Astrocyte (in vitro differentiated cells and primary cell): ENCODE results near the gene HCAR1. TPM values are rescaled to one million over a fixed set of nuclear protein-coding genes. Genes with fewer than 3 reads are reported as not detected.
"Not testable (repeated sequence)": the region's sequence is repeated elsewhere in the genome, so short reads cannot be mapped to it uniquely, and the experiment has no call there.

Experiments
- DNase-seq: peaks from one replicate; pipeline ENCODE4 v3.0.0-alpha.2; 2010; ENCODE audit warnings: low read depth
- FAIRE-seq: peaks from 2 replicates; lab custom pipeline; 2011; peaks lifted over from hg19 to GRCh38; lab: Jason Lieb, UNC
- H2AFZ ChIP-seq: 2 replicates; pipeline ENCODE4 v1.6.0; 2012; ENCODE audit warnings: low read depth, low read length, inconsistent platforms
- H3K27ac ChIP-seq: 2 replicates; pipeline ENCODE4 v1.5.1; 2011; ENCODE audit warnings: low read depth, low read length, inconsistent platforms
- H3K27me3 ChIP-seq: 2 replicates; pipeline ENCODE4 v1.6.0; 2011; ENCODE audit warnings: low read length, inconsistent platforms; ENCODE audit not compliant: insufficient read depth
- H3K36me3 ChIP-seq: 2 replicates; pipeline ENCODE4 v1.5.1; 2011; ENCODE audit warnings: low read length, inconsistent platforms; ENCODE audit not compliant: insufficient read depth
- H3K4me1 ChIP-seq: 2 replicates; pipeline ENCODE4 v1.5.1; 2011; ENCODE audit warnings: low read length, inconsistent platforms; ENCODE audit not compliant: insufficient read depth
- H3K4me2 ChIP-seq: 2 replicates; pipeline ENCODE4 v1.6.0; 2012; ENCODE audit warnings: low read length, inconsistent platforms
- H3K4me3 ChIP-seq: 2 replicates; pipeline ENCODE4 v1.5.1; 2011; ENCODE audit warnings: low read depth, mild to moderate bottlenecking, low read length, inconsistent platforms; ENCODE audit not compliant: insufficient read depth
- H3K79me2 ChIP-seq: 2 replicates; pipeline ENCODE4 v1.6.0; 2012; ENCODE audit warnings: mild to moderate bottlenecking, low read length, inconsistent platforms; ENCODE audit not compliant: insufficient read depth
- H3K9ac ChIP-seq: 2 replicates; pipeline ENCODE4 v1.6.0; 2012; ENCODE audit warnings: mild to moderate bottlenecking, low read length, inconsistent platforms
- H3K9me3 ChIP-seq: 2 replicates; pipeline ENCODE4 v1.5.1; 2012; ENCODE audit warnings: low read depth, mild to moderate bottlenecking, low read length, inconsistent platforms; ENCODE audit not compliant: insufficient read depth
- H4K20me1 ChIP-seq: 2 replicates; pipeline ENCODE4 v1.6.0; 2012; ENCODE audit warnings: low read length, inconsistent platforms; ENCODE audit not compliant: insufficient read depth
- H3K27ac Mint-ChIP-seq: one replicate; pipeline ENCODE4 v1.8.0; 2021; ENCODE audit warnings: mild to moderate bottlenecking, mixed read lengths; ENCODE audit not compliant: unreplicated experiment
- H3K27me3 Mint-ChIP-seq: one replicate; pipeline ENCODE4 v1.8.0; 2021; ENCODE audit warnings: low read depth, mixed read lengths; ENCODE audit not compliant: unreplicated experiment
- H3K36me3 Mint-ChIP-seq: one replicate; pipeline ENCODE4 v1.8.0; 2021; ENCODE audit warnings: low read depth, mixed read lengths; ENCODE audit not compliant: unreplicated experiment
- H3K4me1 Mint-ChIP-seq: one replicate; pipeline ENCODE4 v1.8.0; 2021; ENCODE audit warnings: low read depth, mixed read lengths; ENCODE audit not compliant: unreplicated experiment
- H3K4me3 Mint-ChIP-seq: one replicate; pipeline ENCODE4 v1.8.0; 2021; ENCODE audit warnings: mild to moderate bottlenecking, moderate library complexity, mixed read lengths; ENCODE audit not compliant: unreplicated experiment
- H3K9me3 Mint-ChIP-seq: one replicate; pipeline ENCODE4 v1.8.0; 2021; ENCODE audit warnings: mild to moderate bottlenecking, mixed read lengths; ENCODE audit not compliant: unreplicated experiment
- total RNA-seq: library from RNA; stranded (reverse); gene quantifications from 2 replicates; pipeline ENCODE4 v1.2.1, GENCODE V29; 2021

HCAR1 gene
- total RNA-seq, 1 donor from 2014 or later = not detected

GRCh38 chr12:122711266-122711665 lies 19.4 kb downstream of the HCAR1 start:
- H3K36me3 Mint-ChIP-seq, H3K4me3 ChIP-seq, H3K27me3 Mint-ChIP-seq, H2AFZ ChIP-seq, H3K79me2 ChIP-seq, H3K9ac ChIP-seq, H3K4me1 Mint-ChIP-seq, H3K4me1 ChIP-seq, H3K27ac Mint-ChIP-seq, H3K36me3 ChIP-seq, H3K9me3 ChIP-seq, H3K27ac ChIP-seq, H3K9me3 Mint-ChIP-seq, H3K4me2 ChIP-seq, H3K4me3 Mint-ChIP-seq, H4K20me1 ChIP-seq, FAIRE-seq, DNase-seq, H3K27me3 ChIP-seq: not testable (repeated sequence)

DNA sequence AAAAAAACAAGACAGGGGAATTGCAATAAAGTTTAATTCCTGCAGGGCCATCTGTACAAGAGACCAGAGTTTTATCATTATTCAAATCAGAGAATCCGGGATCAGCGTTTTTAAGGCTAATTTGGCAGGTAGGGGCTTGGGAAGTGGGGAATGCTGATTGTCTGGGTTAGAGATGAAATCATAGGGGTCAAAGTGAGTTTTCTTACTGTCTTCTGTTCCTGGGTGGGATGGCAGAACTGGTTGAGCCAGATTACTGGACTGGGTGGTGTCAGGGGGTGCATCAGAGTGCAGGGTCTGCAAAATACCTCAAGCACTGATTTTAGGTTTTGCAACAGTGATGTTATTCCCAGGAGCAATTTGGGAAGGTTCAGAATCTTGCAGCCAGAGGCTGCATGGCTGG lies 20.3 kb downstream of the HCAR1 start:
- not testable (repeated sequence) for H3K36me3 ChIP-seq, H2AFZ ChIP-seq, H3K4me2 ChIP-seq, H3K9ac ChIP-seq, H3K79me2 ChIP-seq, FAIRE-seq, H3K4me3 ChIP-seq, H3K27me3 ChIP-seq, H3K4me1 ChIP-seq, H3K27me3 Mint-ChIP-seq, H3K9me3 Mint-ChIP-seq, H3K9me3 ChIP-seq, H3K36me3 Mint-ChIP-seq, DNase-seq, H3K27ac ChIP-seq, H3K27ac Mint-ChIP-seq, H3K4me3 Mint-ChIP-seq, H4K20me1 ChIP-seq, H3K4me1 Mint-ChIP-seq

DNA sequence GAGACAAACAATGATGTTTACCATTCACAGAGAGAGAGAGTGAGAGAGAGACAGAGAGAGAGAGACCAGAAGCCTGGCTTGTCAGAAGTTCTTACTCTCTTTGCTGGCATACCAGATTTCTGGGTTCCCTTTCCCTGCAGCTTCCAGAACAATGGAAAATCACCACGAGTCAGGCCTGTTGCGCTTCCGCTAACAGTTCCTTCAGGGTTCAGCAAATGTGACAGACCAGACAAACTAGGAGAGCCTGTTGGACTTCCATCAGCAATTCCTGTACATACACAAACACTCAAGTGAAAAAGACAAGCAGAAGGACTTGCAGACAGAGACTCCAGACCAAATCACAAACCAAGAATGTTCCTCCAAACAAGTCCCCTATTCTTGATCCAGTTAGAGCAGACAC lies 21.4 kb downstream of the HCAR1 start:
- H3K4me1 ChIP-seq, H3K79me2 ChIP-seq, H2AFZ ChIP-seq, H4K20me1 ChIP-seq, H3K4me1 Mint-ChIP-seq, H3K4me2 ChIP-seq, H3K27ac Mint-ChIP-seq, H3K36me3 Mint-ChIP-seq, H3K4me3 Mint-ChIP-seq, DNase-seq, H3K27me3 ChIP-seq, H3K36me3 ChIP-seq, H3K4me3 ChIP-seq, H3K9me3 Mint-ChIP-seq, H3K9me3 ChIP-seq, FAIRE-seq, H3K27me3 Mint-ChIP-seq, H3K9ac ChIP-seq, H3K27ac ChIP-seq: not testable (repeated sequence)

DNA sequence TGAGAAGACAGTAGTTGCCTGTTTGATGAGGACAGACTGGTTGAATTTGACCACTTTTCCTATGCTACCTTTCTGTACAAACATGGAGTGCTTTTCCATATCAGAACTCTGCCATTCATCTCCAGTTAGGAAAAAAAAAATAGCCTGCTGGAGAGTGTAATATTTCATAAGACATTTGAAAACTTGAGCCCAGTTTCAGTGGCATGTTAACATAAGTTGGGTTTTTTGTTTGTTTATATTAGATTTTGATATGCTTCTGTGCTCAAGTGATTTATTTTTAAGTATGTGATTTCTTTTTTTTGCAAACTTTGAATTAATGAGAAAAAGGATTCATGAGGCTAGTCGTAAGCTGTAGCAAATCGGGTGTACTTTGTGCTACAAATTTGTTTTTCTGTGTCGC lies 26.8 kb downstream of the HCAR1 start:
- H3K9me3 ChIP-seq, H3K27ac Mint-ChIP-seq, H3K9ac ChIP-seq, H3K27ac ChIP-seq, H3K4me2 ChIP-seq, H3K36me3 Mint-ChIP-seq, H2AFZ ChIP-seq, H3K9me3 Mint-ChIP-seq, DNase-seq, H3K79me2 ChIP-seq, H3K27me3 Mint-ChIP-seq, H3K27me3 ChIP-seq, H3K4me3 Mint-ChIP-seq, H3K4me1 ChIP-seq, H3K4me1 Mint-ChIP-seq, FAIRE-seq, H3K4me3 ChIP-seq, H4K20me1 ChIP-seq, H3K36me3 ChIP-seq: not testable (repeated sequence)

- H3K9me3 Mint-ChIP-seq, FAIRE-seq, H3K9ac ChIP-seq, H3K9me3 ChIP-seq, H3K27ac ChIP-seq, H3K27me3 Mint-ChIP-seq, H3K4me1 ChIP-seq, H3K36me3 Mint-ChIP-seq, H3K79me2 ChIP-seq, H2AFZ ChIP-seq, H4K20me1 ChIP-seq, H3K27me3 ChIP-seq, DNase-seq, H3K36me3 ChIP-seq, H3K27ac Mint-ChIP-seq, H3K4me3 Mint-ChIP-seq, H3K4me3 ChIP-seq, H3K4me2 ChIP-seq, H3K4me1 Mint-ChIP-seq: not testable (repeated sequence)
Measured at GRCh38 chr12:122702890-122703611, 27.6 kb downstream of the HCAR1 start, which contains the start of gene HCAR2. Gene HCAR2 (minus strand): TSS chr12:122703357. CDS start chr12:122703283, 74 bp downstream.

DNA sequence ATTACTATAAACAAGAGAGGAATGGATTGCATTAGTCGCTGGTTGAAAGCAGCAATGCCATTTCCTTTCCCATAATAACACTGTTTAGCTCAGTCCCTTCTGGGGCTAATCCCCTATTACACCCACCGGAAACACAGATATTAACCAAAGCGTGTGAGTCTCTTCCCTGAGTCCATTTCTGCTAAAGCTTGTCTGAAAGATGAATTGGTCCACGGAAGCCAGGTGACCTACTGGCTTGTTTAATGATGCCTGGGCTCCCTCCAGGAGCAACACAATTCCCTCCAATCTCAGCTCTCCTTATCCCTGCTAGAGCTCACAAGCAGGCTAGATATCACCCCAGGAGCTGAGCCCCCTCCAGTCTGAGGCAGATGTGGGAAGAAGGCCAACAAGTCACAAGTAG lies 29.2 kb downstream of the HCAR1 start:
- not testable (repeated sequence) for H3K9ac ChIP-seq, H3K4me2 ChIP-seq, H3K79me2 ChIP-seq, H4K20me1 ChIP-seq, H3K4me1 ChIP-seq, H3K9me3 ChIP-seq, H3K36me3 ChIP-seq, H3K9me3 Mint-ChIP-seq, H3K27me3 Mint-ChIP-seq, H3K4me1 Mint-ChIP-seq, FAIRE-seq, H3K27ac Mint-ChIP-seq, H3K4me3 ChIP-seq, H3K27ac ChIP-seq, DNase-seq, H2AFZ ChIP-seq, H3K4me3 Mint-ChIP-seq, H3K27me3 ChIP-seq, H3K36me3 Mint-ChIP-seq
